H1 (cell line): ENCODE data around the gene ZNF407. TPM values are rescaled to one million over a fixed set of nuclear protein-coding genes. Genes with fewer than 3 reads are reported as not detected.

ENCODE experiments used
- JUN ChIP-seq: IDR thresholded peaks from 2 replicates; pipeline ENCODE4 v1.6.1; 2011; ENCODE audit warnings: low read depth, mild to moderate bottlenecking, improper control_type of control experiment, low read length
- NANOG ChIP-seq: IDR thresholded peaks from 2 replicates; pipeline ENCODE4 v1.6.1; 2011; ENCODE audit warnings: low read length, low read depth, mild to moderate bottlenecking, inconsistent platforms; ENCODE audit not compliant: insufficient read depth, poor library complexity, severe bottlenecking
- POLR2AphosphoS5 ChIP-seq: IDR thresholded peaks from 2 replicates; pipeline ENCODE4 v1.6.1; 2011; ENCODE audit warnings: low read depth, low read length
- YY1 ChIP-seq: IDR thresholded peaks from 2 replicates; pipeline ENCODE4 v1.6.1; 2011; ENCODE audit warnings: low read depth, mild to moderate bottlenecking, low read length
- polyA plus RNA-seq, 7 experiments: library from polyadenylated mRNA; depleted of rRNA in 3 of 7; stranded (reverse) in 5 of 7; unstranded in 2 of 7; fragments of >200 nt in 5 of 7; fragments of 200-250 nt in 2 of 7; gene quantifications; 1 replicate in 5 of 7; 2 replicates in 1 of 7; 4 replicates in 1 of 7; pipeline versions ENCODE4 v1.2.1 to v1.2.3, GENCODE V29; 2011 to 2013; ENCODE audit warnings: missing spikeins in 2 of 7, mixed read lengths in 2 of 7
- total RNA-seq: library from RNA; stranded (reverse); fragmentation: NEBNext Ultra II Directional; extraction: Animal tissue kit (Norgen Biotek cat#: 25700); gene quantifications from 2 replicates; pipeline ENCODE4 v1.2.1, GENCODE V29; 2021

The ZNF407 gene
- total and polyA plus RNA-seq, 2 of the 8 experiments (the other 6 are each of a cell fraction or from before 2014, with no cell fraction given), result 1.5 to 6.8 TPM

GRCh38 chr18:75063615-75064512 lies 466.2 kb downstream of the ZNF407 start (continued):
- TF ChIP-seq NANOG (no peak), POLR2AphosphoS5 (no peak), YY1 (no peak), JUN (no peak)
- TF ChIP-seq, all 59 proteins: peak for 0
